GM10266 (cell line): ENCODE measurements around the gene VAPB.

ENCODE experiments used
- DNase-seq: peaks from one replicate; pipeline ENCODE4 v3.0.0; 2012; ENCODE audit errors: extremely low spot score
- TF ChIP-seq, protein P1 (sequence below): IDR thresholded peaks from 2 replicates; pipeline ENCODE4 v1.5.1; 2012; ENCODE audit warnings: mild to moderate bottlenecking, low read depth; ENCODE audit not compliant: control insufficient read depth, insufficient read depth; ENCODE audit errors: missing control alignments

VAPB gene

DNA sequence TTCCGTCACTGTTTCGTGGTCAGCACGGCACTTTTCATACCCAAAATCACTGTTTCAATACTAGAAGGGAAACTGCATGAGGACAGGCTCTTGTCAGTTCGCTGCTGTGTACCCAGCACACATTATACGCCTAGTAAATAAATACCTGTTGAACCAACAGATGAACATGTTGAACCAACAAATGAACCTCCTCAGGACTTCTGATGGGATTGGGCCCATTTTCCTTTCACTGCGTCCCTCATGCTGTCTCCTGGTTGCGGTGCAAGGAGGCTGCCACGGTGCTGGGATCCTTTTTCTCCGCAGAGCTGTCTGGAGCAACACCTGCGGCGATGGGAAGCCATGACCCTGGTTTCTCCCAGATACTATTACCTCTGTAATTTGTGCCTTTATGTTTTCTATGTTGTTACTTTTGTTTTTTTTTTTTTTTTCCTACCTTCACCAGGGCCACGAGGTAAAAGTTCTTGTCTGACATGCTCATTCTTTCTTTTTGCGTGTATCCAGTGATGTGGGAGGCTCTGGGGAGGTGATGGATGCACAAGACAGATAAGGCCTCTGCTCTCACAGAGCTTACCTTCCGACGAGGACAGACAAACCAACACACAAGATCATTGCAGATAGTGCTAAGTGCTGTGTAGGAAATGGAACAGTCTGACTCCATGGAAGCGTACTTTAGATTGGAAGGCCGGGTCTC lies 1.1 kb downstream of the VAPB start:
- TF ChIP-seq, protein P1, sequence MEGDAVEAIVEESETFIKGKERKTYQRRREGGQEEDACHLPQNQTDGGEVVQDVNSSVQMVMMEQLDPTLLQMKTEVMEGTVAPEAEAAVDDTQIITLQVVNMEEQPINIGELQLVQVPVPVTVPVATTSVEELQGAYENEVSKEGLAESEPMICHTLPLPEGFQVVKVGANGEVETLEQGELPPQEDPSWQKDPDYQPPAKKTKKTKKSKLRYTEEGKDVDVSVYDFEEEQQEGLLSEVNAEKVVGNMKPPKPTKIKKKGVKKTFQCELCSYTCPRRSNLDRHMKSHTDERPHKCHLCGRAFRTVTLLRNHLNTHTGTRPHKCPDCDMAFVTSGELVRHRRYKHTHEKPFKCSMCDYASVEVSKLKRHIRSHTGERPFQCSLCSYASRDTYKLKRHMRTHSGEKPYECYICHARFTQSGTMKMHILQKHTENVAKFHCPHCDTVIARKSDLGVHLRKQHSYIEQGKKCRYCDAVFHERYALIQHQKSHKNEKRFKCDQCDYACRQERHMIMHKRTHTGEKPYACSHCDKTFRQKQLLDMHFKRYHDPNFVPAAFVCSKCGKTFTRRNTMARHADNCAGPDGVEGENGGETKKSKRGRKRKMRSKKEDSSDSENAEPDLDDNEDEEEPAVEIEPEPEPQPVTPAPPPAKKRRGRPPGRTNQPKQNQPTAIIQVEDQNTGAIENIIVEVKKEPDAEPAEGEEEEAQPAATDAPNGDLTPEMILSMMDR: no peak
- DNase-seq: no peak

DNA sequence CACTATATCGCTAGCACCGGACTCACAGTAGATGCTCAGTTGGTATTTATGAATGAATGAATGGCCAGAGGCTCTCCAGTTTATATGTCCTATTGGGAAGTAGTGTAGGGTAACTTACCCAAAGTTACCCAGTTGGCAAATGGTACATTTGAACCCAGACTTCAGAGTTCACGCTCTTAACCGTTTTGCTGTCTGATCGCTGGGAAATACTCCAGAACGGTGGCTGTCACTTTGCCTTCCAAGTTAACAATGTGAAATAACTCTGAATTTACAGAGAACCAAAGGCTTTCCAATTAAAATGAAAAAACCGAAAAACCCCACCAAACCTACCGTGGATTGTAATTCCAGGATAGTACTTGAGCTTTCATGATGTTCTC lies 1.6 kb downstream of the VAPB start:
- no peak for DNase-seq
- TF ChIP-seq, protein P1: no peak

- TF ChIP-seq, protein P1: no peak
- no peak for DNase-seq
Measured at GRCh38 chr20:58392286-58392685, 3.3 kb downstream of the VAPB start.

DNA sequence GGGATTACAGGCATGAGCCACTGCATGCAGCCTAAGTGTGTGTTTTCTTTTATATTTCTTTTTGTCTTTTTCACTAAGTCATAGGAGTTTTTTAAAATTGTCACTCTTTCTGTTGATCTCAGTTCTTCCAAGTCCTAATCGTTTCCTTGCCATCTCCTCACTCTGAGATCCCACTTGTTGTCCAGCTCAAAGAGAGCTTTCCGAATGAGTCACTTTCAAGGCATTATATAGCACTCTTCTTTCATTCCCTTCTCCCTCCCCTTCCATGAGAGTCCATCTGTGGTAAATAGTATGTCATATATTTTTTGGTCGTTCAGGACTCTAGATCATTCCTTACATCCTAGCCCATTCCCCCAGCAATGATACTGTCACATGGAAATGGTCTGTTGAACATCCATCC lies 4.3 kb downstream of the VAPB start:
- DNase-seq: no peak
- TF ChIP-seq, protein P1: no peak

GRCh38 chr20:58394801-58395200 lies 5.8 kb downstream of the VAPB start:
- TF ChIP-seq, protein P1: no peak
- no peak for DNase-seq

- DNase-seq: no peak
- TF ChIP-seq, protein P1: no peak
Measured at GRCh38 chr20:58395604-58396003, 6.6 kb downstream of the VAPB start.

DNA sequence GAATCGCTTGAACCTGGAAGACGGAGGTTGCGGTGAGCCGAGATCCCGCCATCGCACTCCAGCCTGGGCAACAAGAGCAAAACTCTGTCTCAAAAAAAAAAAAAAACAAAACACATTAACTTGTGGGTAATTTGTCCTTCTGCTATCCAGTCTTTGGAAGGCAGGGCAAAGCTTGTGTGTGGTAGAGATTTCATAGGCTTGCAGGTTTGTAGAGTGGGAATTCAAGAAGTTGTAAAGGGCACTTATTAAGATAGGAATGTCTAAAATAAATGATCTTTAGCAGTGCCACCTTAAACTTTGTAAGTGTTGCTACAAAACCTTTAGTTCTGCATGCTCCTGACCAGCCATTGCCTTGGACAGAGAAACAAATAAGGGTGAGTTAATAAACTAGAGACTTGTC lies 8.4 kb downstream of the VAPB start:
- TF ChIP-seq, protein P1: no peak
- no peak for DNase-seq
